K562 (cell line): ENCODE measurements around the gene TRPM4. TPM values are rescaled to one million over a fixed set of nuclear protein-coding genes. Genes with fewer than 3 reads are reported as not detected.

Experiments used
- ATAC-seq: fragments of 200-7000 bp; cut with Tn5 transposase; 3 replicates; pipeline ENCODE4 v1.9.1; 2020; ENCODE audit warnings: moderate library complexity
- BruUV-seq: library from RNA; stranded (reverse); fragments of 400-500 nt; replicated peaks from 2 replicates; lab custom pipeline; 2021; lab: Mats Ljungman, UMichigan
- CTCF ChIA-PET: fragments of 300-600 bp; formaldehyde crosslinking; extraction: SDS; loops from one replicate; lab custom pipeline; 2021; ENCODE audit warnings: low intra/inter-chr PET ratio; lab: Yijun Ruan, JAX
- POLR2A ChIA-PET: fragments of 300-600, 350-650 bp; sonication (Branson Sonifier 250); formaldehyde crosslinking; extraction: SDS; loops from one replicate; lab custom pipeline; 2021; ENCODE audit warnings: antibody characterized with exemption, inconsistent platforms; lab: Yijun Ruan, JAX
- DNase-seq, 4 experiments: peaks; one replicate each; pipeline versions ENCODE4 v3.0.0 to v3.0.0-alpha.2; 2011 to 2018; ENCODE audit warnings: low spot score in 3 of 4, mixed read lengths in 3 of 4; ENCODE audit errors: extremely low read depth in 1 of 4
- FAIRE-seq: peaks from 2 replicates; lab custom pipeline; 2011; peaks lifted over from hg19 to GRCh38; lab: Jason Lieb, UNC
- H2AFZ ChIP-seq: 2 replicates; pipeline ENCODE4 v1.6.0; 2011; ENCODE audit warnings: low read depth, low read length, control low read depth, inconsistent platforms
- H3K27ac ChIP-seq: fragments of 200-600 bp; 3 replicates; pipeline ENCODE4 v1.8.0; 2011; ENCODE audit warnings: low read depth, mild to moderate bottlenecking, control low read depth, inconsistent platforms, low read length, moderate library complexity, mixed read lengths; ENCODE audit errors: extremely low read depth
- H3K27me3 ChIP-seq, 2 experiments: fragments of 300-600 bp in 1 of 2; 2 replicates in 1 of 2; 3 replicates in 1 of 2; pipeline versions ENCODE4 v1.6.0 to v1.8.0; 2011; ENCODE audit warnings: inconsistent platforms in 2 of 2, low read length in 2 of 2, mild to moderate bottlenecking in 1 of 2, mixed read lengths in 1 of 2, moderate library complexity in 1 of 2; ENCODE audit not compliant: control insufficient read depth in 2 of 2, insufficient read depth in 2 of 2
- H3K36me3 ChIP-seq: fragments of 300-600 bp; 3 replicates; pipeline ENCODE4 v1.8.0; 2011; ENCODE audit warnings: mild to moderate bottlenecking, low read length, inconsistent platforms; ENCODE audit not compliant: control insufficient read depth, insufficient read depth
- H3K4me1 ChIP-seq, 2 experiments: fragments of 200-600 bp in 1 of 2; replicated peaks in 1 of 2; 2 replicates in 1 of 2; 3 replicates in 1 of 2; pipeline versions ENCODE4 v1.5.1 to v1.8.0; 2011; ENCODE audit warnings: inconsistent platforms in 2 of 2, low read length in 2 of 2, mild to moderate bottlenecking in 1 of 2, mixed read lengths in 1 of 2, moderate library complexity in 1 of 2; ENCODE audit not compliant: control insufficient read depth in 2 of 2, insufficient read depth in 2 of 2
- H3K4me2 ChIP-seq: 2 replicates; pipeline ENCODE4 v1.6.1; 2011; ENCODE audit warnings: low read length, control low read depth, inconsistent platforms, mixed read lengths; ENCODE audit not compliant: insufficient read depth
- H3K4me3 ChIP-seq: fragments of 200-600 bp; sonication (generic), shearing (Covaris generic); 2 replicates; pipeline ENCODE4 v1.5.1; 2016; ENCODE audit warnings: control low read depth, inconsistent platforms
- H3K79me2 ChIP-seq: fragments of 200-600 bp; 3 replicates; pipeline ENCODE4 v1.8.0; 2011; ENCODE audit warnings: low read length, inconsistent platforms; ENCODE audit not compliant: control insufficient read depth, insufficient read depth
- H3K9ac ChIP-seq, 2 experiments: 2 replicates each; pipeline versions ENCODE4 v1.6.0 to v1.6.1; 2011; ENCODE audit warnings: low read depth in 2 of 2, low read length in 2 of 2, control low read depth in 1 of 2, inconsistent platforms in 1 of 2, mild to moderate bottlenecking in 1 of 2, mixed read lengths in 1 of 2; ENCODE audit not compliant: insufficient read depth in 1 of 2
- H3K9me1 ChIP-seq: one replicate; pipeline ENCODE4 v1.6.0; 2011; ENCODE audit warnings: inconsistent platforms, mild to moderate bottlenecking, low read length, moderate library complexity; ENCODE audit not compliant: control insufficient read depth, insufficient read depth
- H3K9me3 ChIP-seq: replicated peaks from 2 replicates; pipeline ENCODE4 v1.5.1; 2011; ENCODE audit warnings: low read depth, low read length, inconsistent platforms; ENCODE audit not compliant: control insufficient read depth, insufficient read depth
- H4K20me1 ChIP-seq: replicated peaks from 2 replicates; pipeline ENCODE4 v1.6.1; 2011; ENCODE audit warnings: low read length, inconsistent platforms, mixed read lengths; ENCODE audit not compliant: control insufficient read depth, insufficient read depth
- IRF2 ChIP-seq: sonication (generic); formaldehyde crosslinking; IDR thresholded peaks from 2 replicates; pipeline ENCODE4 v1.8.1; 2022; ENCODE audit warnings: mild to moderate bottlenecking, missing genetic modification reagents
- POLR2G ChIP-seq: fragments of 200-400 bp; formaldehyde crosslinking; IDR thresholded peaks from 2 replicates; pipeline ENCODE4 v1.6.1; 2017; ENCODE audit warnings: low read depth, mild to moderate bottlenecking, antibody characterized with exemption, low read length, moderate library complexity
- RBFOX2 ChIP-seq: fragments of 200-400 bp; formaldehyde crosslinking; IDR thresholded peaks from 2 replicates; pipeline ENCODE4 v1.6.1; 2017; ENCODE audit warnings: low read depth, mild to moderate bottlenecking, low read length, moderate library complexity
- ZNF584 ChIP-seq: fragments of 200-800 bp; sonication (Bioruptor generic); IDR thresholded peaks from 2 replicates; pipeline ENCODE4 v1.6.1; 2016; ENCODE audit warnings: low read depth, mild to moderate bottlenecking, missing genetic modification characterization, missing compliant biosample characterization
- WGBS: fragments of 100-300 bp; shearing (Covaris generic); methylation state at CpG from one replicate; pipeline ENCODE4 v1.1.6; 2016; ENCODE audit warnings: low coverage, mixed read lengths; ENCODE audit not compliant: insufficient coverage; ENCODE audit errors: missing lambda C conversion rate; 5-methylcytosine and 5-hydroxymethylcytosine counted together
- in situ Hi-C: fragments of 300-500 bp; cut with MboI; formaldehyde crosslinking; loops from 4 replicates; pipeline ENCODE4 v1.15.0; 2018; ENCODE audit warnings: inconsistent platforms, mixed read lengths
- intact Hi-C: fragments of 100-400 bp; cut with micrococcal nuclease; formaldehyde crosslinking; loops from 2 replicates; pipeline ENCODE4 v1.14.2; 2022
- polyA plus RNA-seq, 8 experiments: library from polyadenylated mRNA; depleted of rRNA in 4 of 8; stranded (reverse) in 5 of 8; unstranded in 3 of 8; fragments of >200 nt; fragmentation: Nextera tagmentation in 2 of 8; fragmentation: Illumina TruSeq in 1 of 8; extraction: Ambion mirVana in 2 of 8; extraction: Trizol in 1 of 8; gene quantifications; 2 replicates each; pipeline versions ENCODE4 v1.2.1 to v1.2.3, GENCODE V29; 2011 to 2014; ENCODE audit warnings: inconsistent platforms in 1 of 8, missing spikeins in 1 of 8
- total RNA-seq, 7 experiments: library from RNA; depleted of rRNA in 6 of 7; stranded (reverse); fragments of >200 nt in 6 of 7; fragmentation: Illumina TruSeq in 2 of 7; extraction: Trizol in 2 of 7; gene quantifications; 2 replicates each; pipeline versions ENCODE4 v1.2.1 to v1.2.3, GENCODE V29; 2011 to 2021; ENCODE audit warnings: low replicate concordance in 1 of 7
- TF ChIP-seq, protein P1 (sequence below), 2 experiments: fragments of 250-450 bp in 1 of 2; fragments of 450-650 bp in 1 of 2; sonication (Bioruptor Pico) in 1 of 2; IDR thresholded peaks; 2 replicates each; pipeline versions ENCODE4 v1.6.1 to v1.8.0; 2016 to 2021; ENCODE audit warnings: mild to moderate bottlenecking in 2 of 2, moderate library complexity in 2 of 2, missing compliant biosample characterization in 1 of 2, missing genetic modification characterization in 1 of 2

The TRPM4 gene
- total and polyA plus RNA-seq, 9 of the 15 experiments (the other 6 are each of a cell fraction or from before 2014, with no cell fraction given) = 6.5 to 45.4 (median 15.2) TPM

DNA sequence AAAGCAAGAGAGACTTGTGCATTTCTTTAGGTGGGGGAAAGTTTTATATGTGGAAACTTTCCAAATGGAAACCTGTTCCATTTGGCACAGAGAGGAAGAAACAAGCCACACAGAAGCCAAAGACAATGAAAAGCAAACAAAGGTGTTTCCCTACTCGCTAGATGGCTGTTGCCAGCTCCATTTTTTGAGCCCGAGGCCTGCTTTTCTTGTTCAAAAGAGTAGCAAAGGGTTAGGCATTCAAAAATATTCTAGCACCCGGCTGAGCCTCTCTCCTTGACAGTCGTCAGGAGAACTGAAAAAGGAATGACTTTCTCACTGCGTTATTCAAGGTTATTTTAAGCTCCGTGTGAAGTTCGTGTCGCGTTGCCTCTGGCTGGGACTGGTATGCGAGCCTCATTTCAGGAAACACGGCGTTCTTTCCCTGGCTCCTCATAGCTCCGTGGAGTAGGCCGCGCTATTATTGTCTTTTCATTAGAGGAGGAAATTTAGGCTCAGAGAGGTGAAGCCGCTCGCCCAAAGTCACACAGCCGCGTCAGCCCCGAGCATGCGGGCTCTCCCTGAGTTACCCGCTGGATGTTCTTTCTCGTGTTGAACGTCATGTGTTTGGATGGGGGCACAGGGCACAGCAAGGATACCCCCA is 7.6 kb downstream of the TRPM4 start (continued):
- TF ChIP-seq ZNF584 (CRISPR knock-in tag) = no peak
- TF ChIP-seq, protein P1, sequence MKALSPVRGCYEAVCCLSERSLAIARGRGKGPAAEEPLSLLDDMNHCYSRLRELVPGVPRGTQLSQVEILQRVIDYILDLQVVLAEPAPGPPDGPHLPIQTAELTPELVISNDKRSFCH (CRISPR knock-in tag; IDR thresholded peaks at IDR 0.05) = no peak
- TF ChIP-seq, protein P1 (tag; IDR thresholded peaks at IDR 0.05) = no peak

DNA sequence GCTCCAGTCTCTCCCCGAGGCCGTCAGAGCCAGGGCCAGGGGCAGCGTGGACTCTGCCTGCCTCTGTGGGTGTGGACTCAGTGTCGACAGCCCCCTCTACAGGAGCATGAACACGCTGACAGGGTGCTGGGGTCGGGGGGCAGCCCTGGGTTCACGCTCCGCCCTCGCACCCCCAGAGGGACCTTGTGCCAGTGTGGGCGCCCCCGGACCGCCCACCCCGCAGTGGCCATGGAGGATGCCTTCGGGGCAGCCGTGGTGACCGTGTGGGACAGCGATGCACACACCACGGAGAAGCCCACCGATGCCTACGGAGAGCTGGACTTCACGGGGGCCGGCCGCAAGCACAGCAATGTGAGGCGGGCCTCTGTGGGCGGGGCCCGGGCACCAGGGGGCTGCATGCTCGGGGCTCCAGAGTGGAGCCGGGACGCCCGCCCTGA is 8.3 kb downstream of the TRPM4 start:
- intact Hi-C loops (no loop called here), in situ Hi-C loops (no loop called here)
- ChIA-PET CTCF (no interaction called here), POLR2A (interaction anchor here (1.6 kb wide), 1 partner anchor 16 kb away, joined by 4 read pairs; no protein-coding TSS in a partner anchor)
- H3K4me3 ChIP-seq = no peak overlapping the region
- no peaks in the 10 kb centered on the region for H4K20me1 ChIP-seq
- no TSS peak for BruUV-seq
- 81% methylated on average over 12 of the region's 30 CpGs for WGBS
- ATAC-seq (peak; percentile 38), DNase-seq (peak in 1 of 4 experiments; percentile 18), FAIRE-seq (no peak)
- H3K79me2 ChIP-seq = no peaks in the 10 kb centered on the region
- no peaks in the 10 kb centered on the region for H3K9me1 ChIP-seq
- no peak overlapping the region for H2AFZ ChIP-seq
- peaks cover 23% of the 10 kb centered on the region; the same call in 1 of the 3 replicates for H3K36me3 ChIP-seq
- H3K9me3 ChIP-seq = no peaks in the 10 kb centered on the region
- H3K4me1 ChIP-seq = peaks cover 5 to 25% of the 10 kb centered on the region in 2 experiments; a peak in 4 of 5 replicates
- no peak for TF ChIP-seq IRF2 (CRISPR knock-in tag)
- TF ChIP-seq POLR2G = peak; percentile 41; the same call in 1 of the 2 replicates
- peak; percentile 52 for TF ChIP-seq RBFOX2
- no peaks in the 10 kb centered on the region for H3K27me3 ChIP-seq
- H3K9ac ChIP-seq = peak overlapping the region in 1 of 2 experiments; percentile 20; a peak in 1 of 4 replicates
- no peak overlapping the region for H3K4me2 ChIP-seq
- no peak overlapping the region for H3K27ac ChIP-seq
